B cell (primary cell): ENCODE results near the gene FTCD.
"Not testable (repeated sequence)": the region's sequence is repeated elsewhere in the genome, so short reads cannot be mapped to it uniquely, and the experiment has no call there.

Source experiments
- EZH2 ChIP-seq: IDR thresholded peaks from 2 replicates; pipeline ENCODE4 v1.6.1; 2012; ENCODE audit warnings: borderline replicate concordance, low read depth, mild to moderate bottlenecking, moderate library complexity, low read length; ENCODE audit not compliant: insufficient read depth, poor library complexity, severe bottlenecking
- TF ChIP-seq, protein P1 (sequence below): fragments of 200-600 bp; IDR thresholded peaks from one replicate; pipeline ENCODE4 v1.8.0; 2022; ENCODE audit warnings: antibody characterized with exemption, mild to moderate bottlenecking

DNA sequence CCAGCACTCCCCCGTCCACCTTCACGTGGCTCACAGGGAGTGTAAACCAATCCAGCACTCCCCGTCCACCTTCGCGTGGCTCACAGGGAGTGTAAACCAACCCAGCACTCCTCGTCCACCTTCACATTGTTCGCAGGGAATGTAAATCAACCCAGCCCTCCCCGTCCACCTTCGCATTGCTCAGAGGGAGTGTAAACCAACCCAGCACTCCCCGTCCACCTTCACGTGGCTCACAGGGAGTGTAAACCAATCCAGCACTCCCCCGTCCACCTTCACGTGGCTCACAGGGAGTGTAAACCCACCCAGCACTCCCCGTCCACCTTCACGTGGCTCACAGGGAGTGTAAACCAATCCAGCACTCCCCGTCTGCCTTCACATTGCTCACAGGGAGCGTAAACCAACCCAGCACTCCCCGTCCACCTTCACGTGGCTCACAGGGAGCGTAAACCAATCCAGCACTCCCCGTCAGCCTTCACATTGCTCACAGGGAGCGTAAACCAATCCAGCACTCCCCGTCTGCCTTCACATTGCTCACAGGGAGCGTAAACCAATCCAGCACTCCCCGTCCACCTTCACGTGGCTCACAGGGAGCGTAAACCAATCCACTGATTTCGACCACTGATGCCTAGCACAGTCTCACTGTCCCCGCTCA is 14.9 kb downstream of the FTCD start:
- TF ChIP-seq EZH2 = not testable (repeated sequence)
- TF ChIP-seq, protein P1, sequence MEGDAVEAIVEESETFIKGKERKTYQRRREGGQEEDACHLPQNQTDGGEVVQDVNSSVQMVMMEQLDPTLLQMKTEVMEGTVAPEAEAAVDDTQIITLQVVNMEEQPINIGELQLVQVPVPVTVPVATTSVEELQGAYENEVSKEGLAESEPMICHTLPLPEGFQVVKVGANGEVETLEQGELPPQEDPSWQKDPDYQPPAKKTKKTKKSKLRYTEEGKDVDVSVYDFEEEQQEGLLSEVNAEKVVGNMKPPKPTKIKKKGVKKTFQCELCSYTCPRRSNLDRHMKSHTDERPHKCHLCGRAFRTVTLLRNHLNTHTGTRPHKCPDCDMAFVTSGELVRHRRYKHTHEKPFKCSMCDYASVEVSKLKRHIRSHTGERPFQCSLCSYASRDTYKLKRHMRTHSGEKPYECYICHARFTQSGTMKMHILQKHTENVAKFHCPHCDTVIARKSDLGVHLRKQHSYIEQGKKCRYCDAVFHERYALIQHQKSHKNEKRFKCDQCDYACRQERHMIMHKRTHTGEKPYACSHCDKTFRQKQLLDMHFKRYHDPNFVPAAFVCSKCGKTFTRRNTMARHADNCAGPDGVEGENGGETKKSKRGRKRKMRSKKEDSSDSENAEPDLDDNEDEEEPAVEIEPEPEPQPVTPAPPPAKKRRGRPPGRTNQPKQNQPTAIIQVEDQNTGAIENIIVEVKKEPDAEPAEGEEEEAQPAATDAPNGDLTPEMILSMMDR = not testable (repeated sequence)
